ENCODE measurements around the gene GPR25.

GPR25 gene

GRCh38 chr1:200891774-200892157, 19.0 kb downstream of the GPR25 start:
- TF ChIP-seq CTCF (IDR thresholded peaks at IDR 0.05): no peak

- TF ChIP-seq CTCF (IDR thresholded peaks at IDR 0.05): no peak
Measured at GRCh38 chr1:200892546-200892945, 19.8 kb downstream of the GPR25 start.

- no peak for TF ChIP-seq CTCF (IDR thresholded peaks at IDR 0.05)
Measured at GRCh38 chr1:200892958-200893357, 20.2 kb downstream of the GPR25 start.

- TF ChIP-seq CTCF (IDR thresholded peaks at IDR 0.05): no peak
Measured at GRCh38 chr1:200893411-200893901, 20.7 kb downstream of the GPR25 start.

- TF ChIP-seq CTCF (IDR thresholded peaks at IDR 0.05): no peak
Measured at GRCh38 chr1:200894712-200895442, 22.1 kb downstream of the GPR25 start, which contains the start of gene INAVA. Gene INAVA (plus strand): TSS chr1:200894900. CDS start chr1:200898401, 3,501 bp downstream.

GRCh38 chr1:200895443-200895789, 22.6 kb downstream of the GPR25 start:
- no peak for TF ChIP-seq CTCF (IDR thresholded peaks at IDR 0.05)

- no peak for TF ChIP-seq CTCF (IDR thresholded peaks at IDR 0.05)
Measured at GRCh38 chr1:200895801-200896530, 23.2 kb downstream of the GPR25 start.
